Body of pancreas (tissue), 4 donors: ENCODE measurements around the gene DAB1. TPM values are rescaled to one million over a fixed set of nuclear protein-coding genes. Genes with fewer than 3 reads are reported as not detected.

Experiments used
- ATAC-seq: fragments of 150-250 bp; one replicate; pipeline ENCODE4 v1.9.1; 2016
- DNase-seq, 4 donors: peaks; one replicate each; pipeline ENCODE4 v3.0.0-alpha.2; 2019
- H3K27ac ChIP-seq, 4 donors: fragments of 200-600 bp; sonication (generic); 1 replicate in 3 of 4; 2 replicates in 1 of 4; pipeline versions ENCODE4 v1.5.1 to v1.6.1; 2016 to 2019; ENCODE audit warnings: mild to moderate bottlenecking in 1 of 4, mixed read lengths in 1 of 4, moderate library complexity in 1 of 4
- H3K27me3 ChIP-seq, 2 donors: fragments of 200-600 bp; sonication (generic); one replicate each; pipeline ENCODE4 v1.6.0; 2016; ENCODE audit warnings: mild to moderate bottlenecking in 1 of 2
- H3K36me3 ChIP-seq, 2 donors: fragments of 200-600 bp; sonication (generic); replicated peaks in 1 of 2; 2 replicates each; pipeline ENCODE4 v1.5.1; 2016; ENCODE audit warnings: low read depth in 2 of 2; ENCODE audit not compliant: insufficient read depth in 1 of 2
- H3K4me1 ChIP-seq: fragments of 200-600 bp; sonication (generic); one replicate; pipeline ENCODE4 v1.6.0; 2016
- H3K4me3 ChIP-seq, 2 donors: fragments of 200-600 bp; sonication (generic); 1 replicate in 1 of 2; 2 replicates in 1 of 2; pipeline ENCODE4 v1.5.1; 2016 to 2019
- H3K9me3 ChIP-seq, 3 donors: fragments of 200-600 bp; sonication (generic); 1 replicate in 2 of 3; 2 replicates in 1 of 3; pipeline ENCODE4 v1.5.1; 2016
- CTCF ChIP-seq, 7 experiments: fragments of 450-650 bp in 4 of 7; fragments of 200-600 bp in 3 of 7; sonication (generic) in 3 of 7; IDR thresholded peaks; one replicate each; pipeline ENCODE4 v1.5.1; 2016 to 2019; ENCODE audit warnings: antibody characterized with exemption in 7 of 7
- POLR2A ChIP-seq, 3 donors: fragments of 450-650 bp; IDR thresholded peaks; one replicate each; pipeline ENCODE4 v1.6.1; 2016; ENCODE audit warnings: antibody characterized with exemption in 3 of 3, mild to moderate bottlenecking in 2 of 3
- WGBS, 2 donors: methylation state at CpG; one replicate each; pipeline ENCODE4 v1.1.5; 2017; 5-methylcytosine and 5-hydroxymethylcytosine counted together
- intact Hi-C: fragments of 100-400 bp; cut with DNase I; formaldehyde crosslinking; loops from one replicate; pipeline ENCODE4 v1.15.1; 2023
- total RNA-seq, 2 donors: library from RNA; depleted of rRNA; stranded (reverse); fragments of >200 nt; gene quantifications; one replicate each; pipeline ENCODE4 v1.1.0, GENCODE V29; 2016

The DAB1 gene
- total RNA-seq, 2 donors from 2014 or later = under 0.01 TPM; not detected in 1

DNA sequence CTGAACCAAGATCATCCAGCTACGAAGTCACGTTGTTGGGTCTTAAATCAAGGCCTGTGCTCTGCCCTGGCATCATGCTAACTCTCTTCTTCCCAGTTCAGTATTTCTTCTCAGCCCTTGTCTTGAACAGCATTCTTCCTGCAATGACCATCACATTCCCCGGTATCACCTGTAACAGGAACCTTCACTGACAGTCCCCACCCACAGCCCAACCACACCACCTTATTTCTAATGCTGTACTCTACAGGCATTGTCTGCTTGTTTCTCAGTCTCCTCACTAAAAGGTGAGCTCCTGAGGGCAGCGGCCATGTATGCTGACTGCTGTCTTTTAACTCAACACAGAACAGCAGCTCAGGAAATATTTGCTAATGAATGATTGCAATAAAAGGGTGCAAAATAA is 54.0 kb downstream of the DAB1 start:
- intact Hi-C loops = no loop called here
- Histone ChIP-seq H3K9me3 (peaks cover 0 to 12% (median 0%) of the 10 kb centered on the region in 3 donors), H3K4me3 (no peak overlapping the region), H3K27me3 (no peaks in the 10 kb centered on the region), H3K4me1 (no peaks in the 10 kb centered on the region), H3K27ac (no peak overlapping the region), H3K36me3 (no peaks in the 10 kb centered on the region)
- ATAC-seq (no peak), DNase-seq (no peak)
- TF ChIP-seq POLR2A (IDR thresholded peaks at IDR 0.05) = no peak
- 81 to 83% methylated on average over 4 of the region's 4 CpGs for WGBS, 2 donors

GRCh38 chr1:57367945-57368344 is 55.9 kb downstream of the DAB1 start:
- Histone ChIP-seq H3K27me3 (no peaks in the 10 kb centered on the region), H3K36me3 (no peaks in the 10 kb centered on the region), H3K4me1 (no peaks in the 10 kb centered on the region), H3K9me3 (peaks cover 0 to 12% (median 0%) of the 10 kb centered on the region in 3 donors), H3K27ac (no peak overlapping the region), H3K4me3 (no peak overlapping the region)
- intact Hi-C loops = no loop called here
- no peak for DNase-seq
- 53 to 80% methylated on average over 1 to 2 of the region's 2 CpGs for WGBS, 2 donors
- TF ChIP-seq POLR2A (IDR thresholded peaks at IDR 0.05) = no peak
- no peak for TF ChIP-seq CTCF (IDR thresholded peaks at IDR 0.05)
- ATAC-seq = no peak

- intact Hi-C loops = no loop called here
- TF ChIP-seq CTCF (IDR thresholded peaks at IDR 0.05) (no peak), POLR2A (IDR thresholded peaks at IDR 0.05) (no peak)
- DNase-seq (no peak), ATAC-seq (no peak)
- Histone ChIP-seq H3K9me3 (peaks cover 0 to 10% (median 0%) of the 10 kb centered on the region in 3 donors), H3K4me3 (no peak overlapping the region), H3K36me3 (no peaks in the 10 kb centered on the region), H3K27me3 (no peaks in the 10 kb centered on the region), H3K4me1 (no peaks in the 10 kb centered on the region), H3K27ac (no peak overlapping the region)
- WGBS, 2 donors = 75 to 84% methylated on average over 1 of the region's 1 CpG
Observed at GRCh38 chr1:57363643-57364042, 60.2 kb downstream of the DAB1 start.

DNA sequence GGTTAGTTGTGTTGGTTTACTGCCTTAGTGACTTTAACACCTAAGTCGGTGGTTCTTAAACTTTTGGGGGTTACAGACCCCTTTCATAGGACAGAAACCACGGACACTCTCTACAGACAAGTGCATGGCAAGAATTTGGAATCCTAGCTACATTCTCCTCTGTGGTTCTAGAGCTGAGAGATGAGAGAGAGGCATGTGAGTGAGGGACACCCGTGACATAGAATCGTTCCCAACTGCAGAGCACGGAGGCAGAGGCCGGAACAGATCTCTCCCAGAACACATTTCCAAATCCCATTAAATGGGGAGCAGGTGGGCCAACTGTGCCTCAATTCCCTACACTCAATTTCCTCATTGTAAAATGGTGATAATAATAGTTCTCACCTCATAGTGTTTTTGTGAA is 60.7 kb downstream of the DAB1 start:
- Histone ChIP-seq H3K36me3 (no peaks in the 10 kb centered on the region), H3K9me3 (peaks cover 0 to 6% (median 0%) of the 10 kb centered on the region in 3 donors), H3K4me1 (no peaks in the 10 kb centered on the region), H3K4me3 (no peak overlapping the region), H3K27me3 (no peaks in the 10 kb centered on the region), H3K27ac (no peak overlapping the region)
- no peak for TF ChIP-seq POLR2A (IDR thresholded peaks at IDR 0.05)
- no peak for TF ChIP-seq CTCF (IDR thresholded peaks at IDR 0.05)
- ATAC-seq = no peak
- intact Hi-C loops = no loop called here
- 79 to 81% methylated on average over 6 of the region's 6 CpGs for WGBS, 2 donors
- no peak for DNase-seq

DNA sequence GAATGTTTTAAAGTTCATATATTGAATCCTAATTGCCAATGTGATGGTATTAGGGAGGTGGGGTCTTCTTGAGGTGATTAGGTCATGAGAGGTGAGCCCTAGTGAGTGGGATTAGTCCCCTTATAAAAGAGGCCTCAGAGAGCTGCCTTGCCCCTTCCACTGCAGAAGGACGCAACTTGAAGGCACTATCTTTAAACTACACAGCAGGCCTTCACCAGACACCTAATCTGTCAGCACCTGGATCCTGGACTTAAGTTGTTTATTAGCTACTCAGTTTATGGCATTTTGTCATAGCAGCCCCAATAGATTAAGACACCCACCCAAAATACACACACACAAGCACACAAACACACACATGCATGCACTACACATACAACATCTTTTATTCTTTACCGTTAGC is 61.4 kb downstream of the DAB1 start:
- DNase-seq = no peak
- WGBS, 2 donors = 61 to 64% methylated on average over 2 of the region's 2 CpGs
- H3K4me1 ChIP-seq = no peaks in the 10 kb centered on the region
- no peaks in the 10 kb centered on the region for H3K36me3 ChIP-seq
- H3K4me3 ChIP-seq = no peak overlapping the region
- TF ChIP-seq CTCF (IDR thresholded peaks at IDR 0.05) = no peak
- TF ChIP-seq POLR2A (IDR thresholded peaks at IDR 0.05) = no peak
- intact Hi-C loops = no loop called here
- ATAC-seq = no peak
- no peaks in the 10 kb centered on the region for H3K27me3 ChIP-seq
- no peak overlapping the region for H3K27ac ChIP-seq
- H3K9me3 ChIP-seq = no peaks in the 10 kb centered on the region
